CD4-positive, alpha-beta T cell treated with Interleukin-17A for 1 hour (primary cell): ENCODE results near the gene TYSND1.
A peak's percentile ranks its signal among the peaks of the same experiment; 100 is the strongest.
"Not testable (repeated sequence)": the region's sequence is repeated elsewhere in the genome, so short reads cannot be mapped to it uniquely, and the experiment has no call there.

ENCODE experiments used
- DNase-seq: peaks from one replicate; pipeline ENCODE4 v3.0.0-alpha.2; 2020

The TYSND1 gene

DNA sequence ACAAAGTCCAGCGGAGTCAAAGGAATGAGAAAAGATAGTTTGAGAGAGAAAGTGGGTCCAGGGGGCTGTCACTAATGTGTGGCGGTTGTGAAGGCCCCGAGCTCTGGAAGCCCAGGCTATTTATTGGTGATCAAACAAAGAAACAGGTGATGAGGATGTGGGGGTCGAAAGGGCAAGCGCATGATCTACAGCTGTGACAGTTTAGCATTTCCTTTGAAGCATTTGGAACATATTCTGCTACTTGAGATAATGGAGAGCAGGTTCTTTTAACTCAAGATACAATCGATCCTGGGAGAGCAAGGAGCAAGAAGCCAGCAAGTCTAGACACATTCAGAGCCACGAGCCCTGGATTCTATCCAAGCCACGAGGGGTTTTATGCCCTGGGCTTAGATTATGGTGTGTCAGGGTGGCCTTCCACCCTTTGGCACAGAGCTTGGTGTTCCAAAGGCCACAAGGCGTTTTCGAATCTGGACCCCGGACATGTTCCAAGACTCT, 45.4 kb downstream of the TYSND1 start:
- not testable (repeated sequence) for DNase-seq

DNA sequence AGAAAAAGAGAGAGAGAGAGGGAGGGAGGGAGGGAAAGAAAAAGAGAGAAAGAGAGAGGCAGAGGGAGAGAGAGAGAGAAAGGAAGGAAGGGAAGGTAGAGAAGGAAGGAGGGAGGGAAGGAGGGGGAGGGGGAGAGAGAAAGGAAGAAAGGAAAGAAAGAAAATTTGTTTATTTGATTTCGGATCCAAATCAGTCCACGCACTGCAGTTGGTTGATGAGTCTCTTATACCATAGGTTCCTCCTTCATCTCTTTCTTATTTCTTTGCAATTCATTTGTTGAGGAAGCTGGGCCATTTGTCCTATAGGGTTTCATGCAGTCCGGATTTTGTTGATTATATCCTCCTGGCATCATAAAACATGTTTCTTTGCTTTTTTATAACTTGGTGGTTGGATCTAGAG, 48.2 kb downstream of the TYSND1 start:
- DNase-seq: no peak

DNA sequence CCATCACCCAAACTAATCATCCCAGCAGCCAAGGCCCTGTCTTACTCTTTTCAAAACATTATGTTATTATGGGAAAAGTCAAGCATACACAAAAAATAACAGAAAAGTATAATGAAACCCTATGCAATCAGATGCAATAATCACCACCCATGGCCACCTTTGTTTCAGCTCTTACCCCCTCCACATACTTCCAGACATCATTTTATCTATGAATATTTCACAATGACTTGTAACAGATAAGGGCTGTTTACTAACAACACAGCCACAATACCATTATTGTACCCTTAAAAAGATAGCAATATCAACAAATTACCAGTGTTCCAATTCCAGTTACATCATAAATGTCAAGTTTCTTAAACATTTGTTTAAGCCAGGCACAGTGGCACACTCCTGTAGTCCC, 49.0 kb downstream of the TYSND1 start:
- DNase-seq: no peak

DNA sequence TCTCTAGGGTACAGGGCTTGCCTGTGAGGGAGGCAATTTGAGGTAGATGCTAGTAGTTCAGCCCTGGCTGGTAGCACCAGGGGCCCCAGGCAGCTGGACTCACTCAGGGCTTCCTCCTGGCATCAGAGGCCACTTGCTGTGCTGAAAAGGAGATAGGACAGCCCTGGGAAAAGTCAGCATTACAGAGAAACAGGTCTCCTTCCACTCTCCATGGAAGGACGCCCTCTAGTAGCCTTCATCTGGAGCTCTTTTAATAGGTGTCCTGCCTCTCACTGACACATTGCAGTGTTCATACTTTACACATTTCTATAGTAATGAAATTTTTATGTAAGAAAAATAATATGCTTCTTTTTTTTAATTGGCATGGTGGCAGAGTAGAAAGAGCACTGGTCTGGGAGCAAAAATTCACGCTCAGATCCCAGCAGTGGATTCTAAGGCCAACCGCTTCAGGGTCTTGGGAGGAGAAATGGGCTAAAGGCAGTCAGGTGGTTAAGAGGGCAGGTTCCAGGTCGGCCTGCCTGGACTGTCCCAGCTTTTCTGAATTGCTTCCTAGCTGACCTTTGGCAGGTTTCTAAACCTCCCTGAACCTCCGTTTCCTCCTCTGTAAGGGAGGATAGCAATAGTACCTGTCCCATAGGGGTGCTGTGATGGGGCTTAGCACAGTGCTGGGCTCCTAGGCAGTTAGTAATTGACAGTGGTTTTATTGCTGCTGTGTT, 49.6 kb downstream of the TYSND1 start:
- DNase-seq: no peak

DNA sequence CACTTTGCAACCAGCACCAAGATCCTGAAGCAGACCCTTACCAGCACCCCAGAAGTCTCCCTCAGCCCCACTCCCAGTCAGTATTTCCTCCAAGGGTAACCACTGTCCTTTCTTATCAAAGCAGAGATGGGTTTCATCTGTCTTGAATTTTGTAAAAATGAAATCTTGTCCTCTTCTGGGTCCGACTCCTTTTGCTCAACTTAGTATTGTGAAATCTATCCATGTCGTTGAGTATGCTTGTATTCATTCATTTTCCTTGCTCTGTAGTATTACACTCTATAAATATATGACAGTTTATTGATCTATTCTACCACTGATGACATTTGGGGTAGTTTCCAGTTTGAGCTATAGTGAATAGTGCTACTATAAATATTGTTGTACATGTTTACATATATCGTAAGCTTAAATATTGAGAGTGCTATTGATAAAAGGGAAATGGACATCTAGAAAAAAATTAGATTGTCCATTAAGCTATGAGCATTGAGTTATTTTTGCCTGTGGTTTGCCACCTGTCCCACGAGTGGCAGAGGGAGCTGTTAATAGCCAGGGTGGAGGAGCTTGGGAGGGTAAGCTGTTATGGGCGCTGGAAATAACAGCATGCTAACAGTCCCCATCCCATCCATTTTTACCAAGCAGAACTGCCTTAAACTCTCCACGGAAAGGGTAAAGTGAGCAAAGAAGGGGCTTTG, 50.3 kb downstream of the TYSND1 start:
- DNase-seq: no peak

DNA sequence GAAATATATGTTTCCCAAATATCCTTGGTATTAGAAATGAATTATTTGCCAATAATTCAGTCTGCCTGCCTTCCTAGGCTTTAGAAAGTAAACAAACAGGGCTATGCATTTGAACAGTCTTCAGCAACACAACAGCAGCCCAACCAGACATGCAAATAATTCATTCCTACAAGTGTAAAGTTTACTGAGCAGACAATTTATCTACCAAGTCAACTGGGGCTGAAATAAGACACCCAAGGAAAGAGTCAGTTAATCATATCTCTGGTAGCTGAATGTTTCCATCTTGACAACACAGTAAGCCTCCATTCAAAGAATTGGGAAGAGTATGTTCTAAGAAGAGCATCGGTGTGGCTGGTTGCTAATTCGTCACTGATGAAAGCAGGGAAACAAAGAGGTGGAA, 52.2 kb downstream of the TYSND1 start:
- DNase-seq: no peak

DNA sequence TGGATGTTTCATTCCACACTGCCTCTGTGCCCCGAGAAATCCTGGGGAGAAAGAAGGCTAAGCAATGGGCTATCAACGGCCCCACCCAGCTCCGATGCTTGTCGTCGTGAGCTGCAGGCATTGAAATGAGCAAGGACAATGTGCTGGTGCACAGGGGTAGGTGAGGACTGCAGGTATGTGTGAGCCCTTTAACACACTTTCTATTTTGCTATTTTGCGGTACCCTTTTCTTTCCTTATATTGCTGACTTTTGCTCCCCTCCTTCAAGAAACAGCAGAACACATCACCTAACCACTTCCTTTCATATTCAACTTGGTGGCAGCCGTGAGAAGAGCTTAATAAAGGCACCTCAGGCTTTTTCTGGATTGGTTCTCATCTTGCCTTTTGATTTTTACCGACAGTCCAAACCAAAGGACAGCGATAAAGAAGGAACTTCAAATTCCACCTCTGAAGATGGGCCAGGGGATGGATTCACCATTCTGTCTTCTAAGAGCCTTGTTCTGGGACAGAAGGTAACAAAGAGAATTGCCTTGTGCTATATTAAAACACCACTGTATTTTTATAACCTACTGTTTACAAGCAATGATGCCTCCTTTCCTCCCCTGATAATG, 53.1 kb downstream of the TYSND1 start:
- peak; percentile 63 for DNase-seq

DNA sequence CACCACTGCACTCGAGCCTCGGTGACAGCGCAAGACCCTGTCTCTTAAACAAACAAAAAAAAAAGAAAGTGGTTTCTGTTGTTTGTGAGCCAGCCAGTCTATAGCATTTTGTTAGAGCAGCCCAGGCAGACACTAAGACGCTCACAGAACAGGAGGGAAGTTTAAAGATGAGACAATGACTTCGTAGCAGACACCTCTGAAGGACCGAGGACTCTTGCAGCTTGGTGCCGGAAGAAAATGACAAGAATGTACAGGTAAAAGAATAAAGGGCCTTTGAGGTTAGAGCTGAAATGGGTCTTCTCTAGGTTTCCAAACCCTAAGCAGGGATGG, 54.1 kb downstream of the TYSND1 start:
- no peak for DNase-seq

DNA sequence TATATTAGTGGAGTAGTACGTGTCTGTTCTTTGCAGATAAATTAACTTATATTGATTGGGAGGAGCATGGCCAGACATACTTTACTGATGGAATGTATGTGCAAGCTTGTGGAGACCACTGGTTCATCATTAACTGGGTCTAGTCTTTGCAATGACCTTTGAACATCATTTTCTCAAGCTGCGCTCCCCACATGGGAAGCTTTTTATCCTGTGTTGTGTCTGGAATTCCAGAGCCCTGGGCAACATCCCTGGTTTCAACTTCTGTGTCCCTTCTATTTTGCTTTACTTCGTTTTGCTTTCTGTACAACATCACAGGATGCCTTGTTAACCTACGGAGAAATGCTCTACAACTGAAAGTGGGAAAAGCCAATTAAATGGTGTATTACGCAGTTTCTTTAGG, 55.5 kb downstream of the TYSND1 start:
- no peak for DNase-seq

DNA sequence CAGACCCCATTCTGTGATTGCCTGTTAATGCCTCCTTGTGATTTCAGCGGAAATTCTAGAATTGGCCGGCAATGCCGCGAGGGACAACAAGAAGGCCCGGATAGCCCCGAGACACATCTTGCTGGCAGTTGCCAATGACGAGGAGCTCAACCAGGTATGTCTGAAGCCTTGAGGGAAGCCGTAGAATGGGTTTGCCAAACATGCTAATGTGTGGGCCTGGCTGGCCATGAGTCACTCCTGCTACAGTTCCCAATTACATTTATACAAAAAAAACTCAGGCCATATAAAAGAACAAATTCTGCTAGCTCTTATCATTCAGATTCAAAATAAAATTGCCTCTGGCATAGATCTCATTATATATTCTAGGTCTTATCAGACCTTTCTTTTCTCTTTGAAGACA, 56.5 kb downstream of the TYSND1 start:
- DNase-seq: no peak

DNA sequence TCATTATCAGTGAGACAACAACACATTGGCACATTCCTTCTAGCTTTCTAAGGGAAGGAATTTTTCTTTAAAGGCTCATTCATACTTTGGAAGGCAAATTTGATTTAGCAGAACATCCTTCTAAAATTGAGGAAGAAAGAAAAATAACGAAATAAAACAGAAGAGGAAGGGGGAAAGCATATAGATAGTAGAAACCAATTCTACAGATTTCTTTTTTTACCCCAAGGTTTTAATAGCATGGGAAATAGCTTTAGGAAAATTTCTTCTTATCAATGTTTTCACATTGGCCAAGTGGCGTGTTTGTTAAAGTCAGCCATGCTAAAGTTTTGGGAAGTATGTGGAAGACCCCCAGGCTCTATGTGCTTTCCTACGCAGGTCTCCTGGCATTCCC, 58.2 kb downstream of the TYSND1 start:
- no peak for DNase-seq
